BE2C (cell line): ENCODE results near the gene RBM19.

ENCODE experiments used
- DNase-seq: peaks from one replicate; pipeline ENCODE4 v3.0.0-alpha.2; 2020
- H3K27me3 ChIP-seq: fragments of 250-450 bp; sonication (Bioruptor Pico); 2 replicates; pipeline ENCODE4 v1.5.1; 2020; ENCODE audit warnings: mild to moderate bottlenecking
- H3K36me3 ChIP-seq: fragments of 250-450 bp; sonication (Bioruptor Pico); 2 replicates; pipeline ENCODE4 v1.5.1; 2020; ENCODE audit warnings: mild to moderate bottlenecking
- H3K4me1 ChIP-seq: fragments of 250-450 bp; sonication (Bioruptor Pico); 2 replicates; pipeline ENCODE4 v1.5.1; 2020
- H3K4me3 ChIP-seq: 2 replicates; pipeline ENCODE4 v1.5.1; 2011; ENCODE audit warnings: low read depth, low read length
- H3K9me3 ChIP-seq: fragments of 250-450 bp; sonication (Bioruptor Pico); 2 replicates; pipeline ENCODE4 v1.5.1; 2020
- TF ChIP-seq, protein P1 (sequence below): IDR thresholded peaks from 2 replicates; pipeline ENCODE4 v1.5.1; 2012; ENCODE audit warnings: mild to moderate bottlenecking, low read depth, low read length

The RBM19 gene

DNA sequence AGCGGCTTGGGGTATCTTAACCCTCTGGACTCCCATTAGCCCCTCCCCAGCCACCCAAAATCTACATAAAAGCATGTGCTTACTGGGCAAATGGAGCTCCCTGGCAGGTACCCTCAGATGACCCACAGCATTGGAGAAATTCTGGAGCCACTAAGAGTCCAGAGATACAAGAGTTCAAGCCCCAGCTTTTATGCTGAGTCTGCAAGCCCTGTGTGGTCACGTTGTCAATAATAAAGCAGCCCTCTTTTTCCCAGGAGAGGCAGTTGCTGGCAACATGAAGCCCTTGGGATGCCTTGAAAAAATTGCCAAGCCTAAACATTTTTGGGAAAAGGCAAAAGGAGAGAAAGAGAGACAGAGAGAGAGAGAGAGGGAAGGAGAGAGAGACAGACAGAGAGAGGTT lies 83.4 kb downstream of the RBM19 start:
- no peak for DNase-seq
- H3K36me3 ChIP-seq: no peaks in the 10 kb centered on the region
- TF ChIP-seq, protein P1, sequence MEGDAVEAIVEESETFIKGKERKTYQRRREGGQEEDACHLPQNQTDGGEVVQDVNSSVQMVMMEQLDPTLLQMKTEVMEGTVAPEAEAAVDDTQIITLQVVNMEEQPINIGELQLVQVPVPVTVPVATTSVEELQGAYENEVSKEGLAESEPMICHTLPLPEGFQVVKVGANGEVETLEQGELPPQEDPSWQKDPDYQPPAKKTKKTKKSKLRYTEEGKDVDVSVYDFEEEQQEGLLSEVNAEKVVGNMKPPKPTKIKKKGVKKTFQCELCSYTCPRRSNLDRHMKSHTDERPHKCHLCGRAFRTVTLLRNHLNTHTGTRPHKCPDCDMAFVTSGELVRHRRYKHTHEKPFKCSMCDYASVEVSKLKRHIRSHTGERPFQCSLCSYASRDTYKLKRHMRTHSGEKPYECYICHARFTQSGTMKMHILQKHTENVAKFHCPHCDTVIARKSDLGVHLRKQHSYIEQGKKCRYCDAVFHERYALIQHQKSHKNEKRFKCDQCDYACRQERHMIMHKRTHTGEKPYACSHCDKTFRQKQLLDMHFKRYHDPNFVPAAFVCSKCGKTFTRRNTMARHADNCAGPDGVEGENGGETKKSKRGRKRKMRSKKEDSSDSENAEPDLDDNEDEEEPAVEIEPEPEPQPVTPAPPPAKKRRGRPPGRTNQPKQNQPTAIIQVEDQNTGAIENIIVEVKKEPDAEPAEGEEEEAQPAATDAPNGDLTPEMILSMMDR: no peak

DNA sequence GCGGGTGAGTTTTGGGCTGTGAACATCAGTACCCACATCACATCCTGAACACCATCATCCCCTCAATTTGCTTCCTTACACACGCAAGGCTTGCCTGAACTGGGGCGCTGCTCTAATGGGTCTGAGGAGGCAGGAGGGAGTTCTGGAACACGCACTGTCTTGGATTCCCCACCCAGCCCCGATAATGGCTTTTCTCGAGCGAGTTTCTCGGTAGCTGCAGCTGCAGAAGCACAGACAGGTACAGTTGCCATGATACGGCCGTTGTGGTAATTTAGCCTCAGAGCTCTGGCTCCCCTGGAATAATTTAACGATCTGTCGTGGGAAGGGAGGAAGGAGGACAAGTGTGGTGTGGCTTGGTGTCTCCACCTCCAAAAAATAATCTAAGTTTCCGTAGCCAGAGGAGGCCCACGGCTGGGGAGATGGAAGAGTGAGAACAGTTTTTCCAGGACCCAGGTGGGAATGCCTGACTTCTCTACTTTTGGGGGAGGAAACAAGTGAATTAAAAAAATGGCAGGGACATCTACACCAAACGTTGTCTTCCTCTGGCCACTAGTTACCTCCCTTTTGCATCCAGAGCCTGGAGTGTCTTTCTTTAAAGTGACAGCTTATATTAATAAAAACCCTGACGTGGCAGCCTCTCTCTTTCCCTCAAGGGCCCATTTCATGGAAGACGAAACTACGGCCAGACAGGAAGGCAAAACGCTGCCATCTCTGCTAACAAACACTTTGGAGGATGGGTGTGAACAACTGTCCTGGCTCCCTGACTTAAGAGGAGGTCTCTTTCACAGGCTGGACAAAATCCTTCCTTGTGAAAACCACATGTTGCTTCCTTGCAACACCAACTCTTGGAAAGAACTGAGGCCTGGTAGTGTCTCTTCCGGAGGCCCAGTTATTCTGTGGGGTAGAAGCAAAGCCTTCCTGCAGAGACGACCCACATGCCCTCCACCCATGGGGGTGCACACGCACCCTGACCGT lies 84.8 kb downstream of the RBM19 start:
- H3K36me3 ChIP-seq: no peaks in the 10 kb centered on the region

More for the DNA sequence above, 83.4 kb downstream of the RBM19 start:
- H3K4me3 ChIP-seq: no peak overlapping the region
- no peaks in the 10 kb centered on the region for H3K4me1 ChIP-seq
- H3K9me3 ChIP-seq: no peaks in the 10 kb centered on the region
- H3K27me3 ChIP-seq: no peaks in the 10 kb centered on the region

DNA sequence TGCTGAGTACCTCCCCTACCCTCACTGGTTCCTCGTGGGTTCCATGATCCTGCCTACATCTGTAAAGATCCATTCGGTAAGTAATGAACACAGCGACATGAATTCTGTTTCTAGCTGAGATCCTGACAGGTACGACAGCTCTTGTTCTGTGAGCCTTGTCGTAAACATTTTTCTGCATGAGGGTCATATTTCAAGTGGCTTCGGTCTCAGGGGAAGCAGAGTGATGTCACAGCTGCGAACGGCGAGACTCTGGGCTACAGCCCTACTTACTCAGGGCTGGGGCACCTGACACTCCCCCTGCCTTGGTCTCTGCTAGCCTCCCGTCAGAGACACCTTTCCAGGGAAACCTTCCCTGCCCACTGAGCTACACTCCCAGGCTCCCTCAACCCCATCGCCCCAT lies 85.8 kb downstream of the RBM19 start:
- DNase-seq: no peak
- TF ChIP-seq, protein P1: no peak
- no peak overlapping the region for H3K4me3 ChIP-seq

More for the DNA sequence above, 84.8 kb downstream of the RBM19 start:
- TF ChIP-seq, protein P1: no peak
- DNase-seq: no peak
- Histone ChIP-seq H3K27me3 (no peaks in the 10 kb centered on the region), H3K4me3 (no peak overlapping the region), H3K4me1 (no peaks in the 10 kb centered on the region), H3K9me3 (no peaks in the 10 kb centered on the region)

DNA sequence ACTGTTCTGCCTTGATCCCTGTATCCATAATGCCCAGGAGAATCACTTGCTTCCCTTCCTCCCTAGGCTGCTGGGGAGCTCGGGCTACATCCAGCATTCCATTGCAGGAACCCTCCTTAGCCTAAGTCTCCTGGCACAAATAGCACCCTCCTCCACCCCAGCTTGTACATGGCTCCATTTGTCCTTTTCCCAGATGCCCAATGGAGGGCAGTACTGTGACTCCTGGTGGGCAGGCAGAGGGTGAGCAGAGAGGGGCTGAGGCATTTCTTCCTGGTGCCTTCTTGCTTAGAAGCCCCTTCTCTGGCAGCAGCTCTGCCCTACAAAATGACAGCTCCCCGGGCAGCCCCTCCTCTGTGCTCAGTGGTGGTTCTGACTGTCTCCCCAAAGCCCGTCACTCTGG lies 86.5 kb downstream of the RBM19 start:
- no peak for DNase-seq

More for the DNA sequence above, 85.8 kb downstream of the RBM19 start:
- no peaks in the 10 kb centered on the region for H3K27me3 ChIP-seq
- H3K9me3 ChIP-seq: no peaks in the 10 kb centered on the region
- no peaks in the 10 kb centered on the region for H3K36me3 ChIP-seq
- no peaks in the 10 kb centered on the region for H3K4me1 ChIP-seq

DNA sequence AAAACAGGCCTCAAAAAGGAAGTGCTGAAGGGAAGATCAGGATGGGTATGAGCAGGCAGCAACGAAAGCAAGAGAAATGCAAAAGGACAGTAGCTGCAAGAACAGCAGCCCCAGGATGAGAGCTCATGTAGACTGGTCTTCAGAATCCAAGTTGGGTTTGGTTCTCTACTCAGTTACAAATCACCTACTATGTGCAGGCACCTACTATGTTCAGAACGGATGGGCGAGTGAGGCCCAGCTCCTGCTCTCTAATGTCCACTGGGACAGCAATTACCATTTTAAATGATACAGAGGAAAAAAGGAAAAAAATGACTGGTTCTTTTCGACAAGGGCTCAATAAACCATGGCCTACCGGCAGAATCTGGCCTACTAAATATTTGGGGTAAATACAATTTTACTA lies 88.5 kb downstream of the RBM19 start:
- no peak overlapping the region for H3K4me3 ChIP-seq

More for the DNA sequence above, 86.5 kb downstream of the RBM19 start:
- Histone ChIP-seq H3K9me3 (no peaks in the 10 kb centered on the region), H3K4me1 (no peaks in the 10 kb centered on the region), H3K27me3 (no peaks in the 10 kb centered on the region), H3K4me3 (no peak overlapping the region), H3K36me3 (no peaks in the 10 kb centered on the region)
- TF ChIP-seq, protein P1: no peak

More for the DNA sequence above, 88.5 kb downstream of the RBM19 start:
- Histone ChIP-seq H3K36me3 (no peaks in the 10 kb centered on the region), H3K27me3 (no peaks in the 10 kb centered on the region), H3K9me3 (no peaks in the 10 kb centered on the region), H3K4me1 (no peaks in the 10 kb centered on the region)
- TF ChIP-seq, protein P1: no peak
- DNase-seq: no peak
